Endometrial microvascular endothelial cells (primary cell): ENCODE results near the gene OAT. TPM values are rescaled to one million over a fixed set of nuclear protein-coding genes. Genes with fewer than 3 reads are reported as not detected.

Experiments
- in situ Hi-C: cut with HindIII; loops from 2 replicates; pipeline ENCODE4 v1.10.0; 2017; ENCODE audit warnings: low sequenced_read_pairs, low pct_unique_long_range_greater_than_20kb; ENCODE audit errors: inconsistent ontology term
- total RNA-seq: library from RNA; depleted of rRNA; stranded (reverse); fragments of >200 nt; gene quantifications from one replicate; pipeline ENCODE4 v1.2.3, GENCODE V29; 2015; ENCODE audit errors: inconsistent ontology term

OAT gene
- total RNA-seq, 1 donor from 2014 or later = 142 TPM

- in situ Hi-C loops = no loop called here
Observed at GRCh38 chr10:124416733-124417132, 2.0 kb downstream of the OAT start.

GRCh38 chr10:124415210-124415609 lies 3.5 kb downstream of the OAT start:
- in situ Hi-C loops = no loop called here

- in situ Hi-C loops = no loop called here
Observed at GRCh38 chr10:124414076-124414475, 4.6 kb downstream of the OAT start.

GRCh38 chr10:124409696-124410095 lies 9.0 kb downstream of the OAT start:
- in situ Hi-C loops = no loop called here

GRCh38 chr10:124408357-124408756 lies 10.4 kb downstream of the OAT start:
- in situ Hi-C loops = no loop called here

GRCh38 chr10:124407456-124407855 lies 11.3 kb downstream of the OAT start:
- in situ Hi-C loops = no loop called here

- in situ Hi-C loops = no loop called here
Observed at GRCh38 chr10:124403548-124403947, 15.2 kb downstream of the OAT start.

- in situ Hi-C loops = no loop called here
Observed at GRCh38 chr10:124402273-124402672, 16.4 kb downstream of the OAT start.

GRCh38 chr10:124401633-124402032 lies 17.1 kb downstream of the OAT start:
- in situ Hi-C loops = no loop called here

- in situ Hi-C loops = loop anchor here (25.0 kb wide), 1 partner anchor 407 kb away; no protein-coding TSS in a partner anchor
Observed at GRCh38 chr10:124394583-124394982, 24.1 kb downstream of the OAT start.

- in situ Hi-C loops = loop anchor here (25.0 kb wide), 1 partner anchor 405 kb away; no protein-coding TSS in a partner anchor
Observed at GRCh38 chr10:124392626-124393342, 25.9 kb downstream of the OAT start.

- in situ Hi-C loops = loop anchor here (25.0 kb wide), 1 partner anchor 403 kb away; no protein-coding TSS in a partner anchor
Observed at GRCh38 chr10:124390471-124391187, 28.1 kb downstream of the OAT start.

- in situ Hi-C loops = loop anchor here (25.0 kb wide), 1 partner anchor 402 kb away; no protein-coding TSS in a partner anchor
Observed at GRCh38 chr10:124389613-124390361, 28.9 kb downstream of the OAT start.

- in situ Hi-C loops = loop anchor here (25.0 kb wide), 1 partner anchor 402 kb away; no protein-coding TSS in a partner anchor
Observed at GRCh38 chr10:124388823-124389612, 29.7 kb downstream of the OAT start.

GRCh38 chr10:124388476-124388822 lies 30.3 kb downstream of the OAT start:
- in situ Hi-C loops = loop anchor here (25.0 kb wide), 1 partner anchor 401 kb away; no protein-coding TSS in a partner anchor

GRCh38 chr10:124387078-124387874 lies 31.4 kb downstream of the OAT start:
- in situ Hi-C loops = loop anchor here (25.0 kb wide), 1 partner anchor 400 kb away; no protein-coding TSS in a partner anchor

GRCh38 chr10:124386186-124387077 lies 32.3 kb downstream of the OAT start:
- in situ Hi-C loops = loop anchor here (25.0 kb wide), 1 partner anchor 399 kb away; no protein-coding TSS in a partner anchor
